Measurements from ENCODE around the gene GNMT. TPM values are rescaled to one million over a fixed set of nuclear protein-coding genes. Genes with fewer than 3 reads are reported as not detected.

GNMT gene
- total and polyA plus RNA-seq, 9 of the 15 experiments (the other 6 are each of a cell fraction or from before 2014, with no cell fraction given): 0.11 to 0.29 (median 0.15) TPM; not detected in 6

DNA sequence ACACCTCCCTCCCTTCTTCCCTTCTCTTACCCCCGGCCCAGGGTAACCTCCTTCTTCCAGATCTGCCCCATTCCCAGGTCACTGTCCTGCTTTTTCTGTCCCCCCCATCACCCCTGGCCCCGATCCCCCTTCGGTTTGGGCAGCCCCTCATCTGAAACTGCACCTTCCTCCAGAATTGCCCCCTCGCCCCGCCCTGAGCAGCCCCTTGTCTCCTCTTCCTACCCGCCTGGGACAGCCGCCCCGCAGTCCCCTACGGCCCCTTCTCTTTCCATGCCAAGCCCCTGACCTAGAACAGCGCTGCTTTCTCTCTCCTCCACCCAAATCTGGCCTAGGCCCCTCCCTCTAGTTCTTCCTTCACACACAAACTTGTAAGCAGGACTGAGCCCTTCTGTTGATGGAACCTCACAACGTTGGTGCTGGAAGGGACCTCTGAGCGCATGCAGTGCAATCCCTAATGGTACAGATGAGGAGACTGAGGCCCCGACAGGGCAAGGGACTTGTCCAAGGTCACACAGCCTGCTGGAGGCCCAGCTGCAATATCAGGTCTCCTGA, 24.4 kb downstream of the GNMT start (continued):
- TF ChIP-seq HDAC3 (IDR thresholded peaks at IDR 0.05; ENCODE audit: borderline replicate concordance, partially characterized antibody): no peak
- TF ChIP-seq ZNF76 (CRISPR knock-in tag; IDR thresholded peaks at IDR 0.05; ENCODE audit: borderline replicate concordance): no peak
- no peak for TF ChIP-seq RBM14 (IDR thresholded peaks at IDR 0.05; ENCODE audit: borderline replicate concordance, insufficient read depth, low read depth, low read length)
- TF ChIP-seq, protein P1, sequence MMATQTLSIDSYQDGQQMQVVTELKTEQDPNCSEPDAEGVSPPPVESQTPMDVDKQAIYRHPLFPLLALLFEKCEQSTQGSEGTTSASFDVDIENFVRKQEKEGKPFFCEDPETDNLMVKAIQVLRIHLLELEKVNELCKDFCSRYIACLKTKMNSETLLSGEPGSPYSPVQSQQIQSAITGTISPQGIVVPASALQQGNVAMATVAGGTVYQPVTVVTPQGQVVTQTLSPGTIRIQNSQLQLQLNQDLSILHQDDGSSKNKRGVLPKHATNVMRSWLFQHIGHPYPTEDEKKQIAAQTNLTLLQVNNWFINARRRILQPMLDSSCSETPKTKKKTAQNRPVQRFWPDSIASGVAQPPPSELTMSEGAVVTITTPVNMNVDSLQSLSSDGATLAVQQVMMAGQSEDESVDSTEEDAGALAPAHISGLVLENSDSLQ (IDR thresholded peaks at IDR 0.05): no peak
- TF ChIP-seq PTBP1 (IDR thresholded peaks at IDR 0.05; ENCODE audit: low read depth, low read length): 0 out of 2 replicates have a peak, but pooled peaks have one; percentile 10
- peak; percentile 28 for TF ChIP-seq BRD9 (IDR thresholded peaks at IDR 0.05; ENCODE audit: low read depth, partially characterized antibody)
- TF ChIP-seq, protein P2, sequence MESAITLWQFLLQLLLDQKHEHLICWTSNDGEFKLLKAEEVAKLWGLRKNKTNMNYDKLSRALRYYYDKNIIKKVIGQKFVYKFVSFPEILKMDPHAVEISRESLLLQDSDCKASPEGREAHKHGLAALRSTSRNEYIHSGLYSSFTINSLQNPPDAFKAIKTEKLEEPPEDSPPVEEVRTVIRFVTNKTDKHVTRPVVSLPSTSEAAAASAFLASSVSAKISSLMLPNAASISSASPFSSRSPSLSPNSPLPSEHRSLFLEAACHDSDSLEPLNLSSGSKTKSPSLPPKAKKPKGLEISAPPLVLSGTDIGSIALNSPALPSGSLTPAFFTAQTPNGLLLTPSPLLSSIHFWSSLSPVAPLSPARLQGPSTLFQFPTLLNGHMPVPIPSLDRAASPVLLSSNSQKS (CRISPR knock-in tag; IDR thresholded peaks at IDR 0.05): no peak
- TF ChIP-seq ZBED1 (IDR thresholded peaks at IDR 0.05): no peak
- TF ChIP-seq, protein P3, sequence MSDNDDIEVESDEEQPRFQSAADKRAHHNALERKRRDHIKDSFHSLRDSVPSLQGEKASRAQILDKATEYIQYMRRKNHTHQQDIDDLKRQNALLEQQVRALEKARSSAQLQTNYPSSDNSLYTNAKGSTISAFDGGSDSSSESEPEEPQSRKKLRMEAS (CRISPR knock-in tag; IDR thresholded peaks at IDR 0.05): no peak
- TF ChIP-seq, protein P4, sequence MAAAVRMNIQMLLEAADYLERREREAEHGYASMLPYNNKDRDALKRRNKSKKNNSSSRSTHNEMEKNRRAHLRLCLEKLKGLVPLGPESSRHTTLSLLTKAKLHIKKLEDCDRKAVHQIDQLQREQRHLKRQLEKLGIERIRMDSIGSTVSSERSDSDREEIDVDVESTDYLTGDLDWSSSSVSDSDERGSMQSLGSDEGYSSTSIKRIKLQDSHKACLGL (CRISPR knock-in tag; IDR thresholded peaks at IDR 0.05; ENCODE audit: borderline replicate concordance, poor library complexity, severe bottlenecking): no peak
- TF ChIP-seq, protein P5, sequence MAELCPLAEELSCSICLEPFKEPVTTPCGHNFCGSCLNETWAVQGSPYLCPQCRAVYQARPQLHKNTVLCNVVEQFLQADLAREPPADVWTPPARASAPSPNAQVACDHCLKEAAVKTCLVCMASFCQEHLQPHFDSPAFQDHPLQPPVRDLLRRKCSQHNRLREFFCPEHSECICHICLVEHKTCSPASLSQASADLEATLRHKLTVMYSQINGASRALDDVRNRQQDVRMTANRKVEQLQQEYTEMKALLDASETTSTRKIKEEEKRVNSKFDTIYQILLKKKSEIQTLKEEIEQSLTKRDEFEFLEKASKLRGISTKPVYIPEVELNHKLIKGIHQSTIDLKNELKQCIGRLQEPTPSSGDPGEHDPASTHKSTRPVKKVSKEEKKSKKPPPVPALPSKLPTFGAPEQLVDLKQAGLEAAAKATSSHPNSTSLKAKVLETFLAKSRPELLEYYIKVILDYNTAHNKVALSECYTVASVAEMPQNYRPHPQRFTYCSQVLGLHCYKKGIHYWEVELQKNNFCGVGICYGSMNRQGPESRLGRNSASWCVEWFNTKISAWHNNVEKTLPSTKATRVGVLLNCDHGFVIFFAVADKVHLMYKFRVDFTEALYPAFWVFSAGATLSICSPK (IDR thresholded peaks at IDR 0.05; ENCODE audit: borderline replicate concordance): no peak
- TF ChIP-seq NBN (IDR thresholded peaks at IDR 0.05; ENCODE audit: low read depth): no peak
- TF ChIP-seq RB1 (IDR thresholded peaks at IDR 0.05; ENCODE audit: low read depth): 0 out of 2 replicates have a peak, but pooled peaks have one; percentile 13
- TF ChIP-seq ARHGAP35 (IDR thresholded peaks at IDR 0.05; ENCODE audit: partially characterized antibody): no peak
- TF ChIP-seq ZBTB7A (IDR thresholded peaks at IDR 0.05; ENCODE audit: borderline replicate concordance, control insufficient read depth, low read depth, low read length): 0 out of 2 replicates have a peak, but pooled peaks have one; percentile 11
- TF ChIP-seq MBD2 (IDR thresholded peaks at IDR 0.05; ENCODE audit: borderline replicate concordance, low read depth): no peak
- TF ChIP-seq ZZZ3 (IDR thresholded peaks at IDR 0.05): no peak
- no peak for TF ChIP-seq ZBTB8A (IDR thresholded peaks at IDR 0.05; ENCODE audit: partially characterized antibody)
- peak; percentile 84; the same call in 1 of the 2 replicates for TF ChIP-seq BCOR (IDR thresholded peaks at IDR 0.05)
- TF ChIP-seq ZSCAN29 (IDR thresholded peaks at IDR 0.05): no peak

Data from K562 (cell line).